ENCODE data around the gene FAM50B.

Gene FAM50B

DNA sequence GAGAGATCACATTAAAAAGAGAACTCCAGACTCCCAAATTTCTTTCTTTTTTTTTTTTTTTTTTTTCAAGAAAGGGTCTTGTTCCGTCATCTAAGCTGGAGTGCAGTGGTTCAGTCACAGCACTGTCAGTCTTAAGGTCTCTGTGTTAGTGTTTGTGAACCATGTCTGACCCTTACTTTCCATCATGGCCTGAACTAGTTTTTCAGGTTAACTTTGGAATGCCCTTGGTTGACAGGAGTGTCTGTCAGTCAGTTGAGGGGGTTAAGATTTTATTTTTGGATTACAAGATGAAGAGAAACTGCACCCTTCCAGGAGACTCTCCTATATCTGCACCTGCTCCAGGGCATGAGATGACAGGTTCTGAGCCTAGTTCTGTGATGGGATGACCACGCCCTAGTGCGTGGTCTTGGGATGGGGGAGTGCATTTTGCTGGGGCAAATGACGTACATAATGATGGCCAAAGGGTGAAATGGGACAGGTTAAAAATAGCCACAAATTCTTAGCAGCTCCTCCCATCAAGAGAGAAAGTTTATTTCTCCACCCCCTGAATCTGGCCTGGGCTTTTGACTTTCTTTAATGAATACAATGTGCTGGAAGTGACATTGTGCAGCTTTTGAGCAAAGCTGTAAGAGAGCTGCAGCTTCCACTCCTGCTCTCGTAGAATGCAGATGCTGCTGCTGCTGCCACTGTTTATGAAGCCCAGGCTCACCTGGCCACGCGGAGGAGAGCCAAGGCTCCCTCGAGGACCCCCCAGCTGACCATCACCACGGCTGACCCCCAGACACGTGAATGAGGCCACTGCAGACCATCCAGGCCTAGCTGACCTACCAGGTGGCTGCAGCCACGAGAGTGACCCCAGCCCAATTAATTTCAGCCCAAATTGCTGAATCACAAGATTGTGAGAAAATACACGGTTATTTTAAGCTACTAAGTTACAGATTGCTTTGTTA, 29.7 kb upstream of the FAM50B start:
- in situ Hi-C loops (cut with MboI; ENCODE audit: low pct_unique_long_range_greater_than_20kb, low sequenced_read_pairs, unreplicated experiment): no loop called here
- DNase-seq (ENCODE audit: low spot score): no peak
- TF ChIP-seq, protein P1, sequence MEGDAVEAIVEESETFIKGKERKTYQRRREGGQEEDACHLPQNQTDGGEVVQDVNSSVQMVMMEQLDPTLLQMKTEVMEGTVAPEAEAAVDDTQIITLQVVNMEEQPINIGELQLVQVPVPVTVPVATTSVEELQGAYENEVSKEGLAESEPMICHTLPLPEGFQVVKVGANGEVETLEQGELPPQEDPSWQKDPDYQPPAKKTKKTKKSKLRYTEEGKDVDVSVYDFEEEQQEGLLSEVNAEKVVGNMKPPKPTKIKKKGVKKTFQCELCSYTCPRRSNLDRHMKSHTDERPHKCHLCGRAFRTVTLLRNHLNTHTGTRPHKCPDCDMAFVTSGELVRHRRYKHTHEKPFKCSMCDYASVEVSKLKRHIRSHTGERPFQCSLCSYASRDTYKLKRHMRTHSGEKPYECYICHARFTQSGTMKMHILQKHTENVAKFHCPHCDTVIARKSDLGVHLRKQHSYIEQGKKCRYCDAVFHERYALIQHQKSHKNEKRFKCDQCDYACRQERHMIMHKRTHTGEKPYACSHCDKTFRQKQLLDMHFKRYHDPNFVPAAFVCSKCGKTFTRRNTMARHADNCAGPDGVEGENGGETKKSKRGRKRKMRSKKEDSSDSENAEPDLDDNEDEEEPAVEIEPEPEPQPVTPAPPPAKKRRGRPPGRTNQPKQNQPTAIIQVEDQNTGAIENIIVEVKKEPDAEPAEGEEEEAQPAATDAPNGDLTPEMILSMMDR (IDR thresholded peaks at IDR 0.05; ENCODE audit: extremely low read depth, insufficient read depth, missing control alignments): no peak

DNA sequence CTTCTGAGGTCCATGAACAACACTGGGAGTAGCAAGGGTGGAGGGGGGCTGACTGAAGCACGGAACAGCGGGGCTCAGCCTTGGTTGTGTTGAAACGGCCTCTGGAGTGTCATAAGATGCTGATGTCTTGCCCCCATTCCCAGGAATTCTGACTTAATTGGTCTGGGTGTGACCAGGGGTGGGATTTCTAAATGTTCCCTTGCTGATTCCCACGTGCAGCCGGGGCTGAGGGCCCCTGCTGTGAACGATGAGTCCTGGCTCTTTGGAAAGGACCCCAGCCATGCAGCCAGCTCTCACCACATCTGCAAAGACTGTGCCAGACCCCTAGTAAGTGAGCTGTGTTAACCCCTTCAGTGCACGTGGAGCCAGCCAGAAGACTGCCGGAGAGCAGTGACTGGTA, 28.6 kb upstream of the FAM50B start:
- no peak for DNase-seq (ENCODE audit: low spot score)
- TF ChIP-seq, protein P1 (IDR thresholded peaks at IDR 0.05; ENCODE audit: extremely low read depth, insufficient read depth, missing control alignments): no peak
- in situ Hi-C loops (cut with MboI; ENCODE audit: low pct_unique_long_range_greater_than_20kb, low sequenced_read_pairs, unreplicated experiment): no loop called here

DNA sequence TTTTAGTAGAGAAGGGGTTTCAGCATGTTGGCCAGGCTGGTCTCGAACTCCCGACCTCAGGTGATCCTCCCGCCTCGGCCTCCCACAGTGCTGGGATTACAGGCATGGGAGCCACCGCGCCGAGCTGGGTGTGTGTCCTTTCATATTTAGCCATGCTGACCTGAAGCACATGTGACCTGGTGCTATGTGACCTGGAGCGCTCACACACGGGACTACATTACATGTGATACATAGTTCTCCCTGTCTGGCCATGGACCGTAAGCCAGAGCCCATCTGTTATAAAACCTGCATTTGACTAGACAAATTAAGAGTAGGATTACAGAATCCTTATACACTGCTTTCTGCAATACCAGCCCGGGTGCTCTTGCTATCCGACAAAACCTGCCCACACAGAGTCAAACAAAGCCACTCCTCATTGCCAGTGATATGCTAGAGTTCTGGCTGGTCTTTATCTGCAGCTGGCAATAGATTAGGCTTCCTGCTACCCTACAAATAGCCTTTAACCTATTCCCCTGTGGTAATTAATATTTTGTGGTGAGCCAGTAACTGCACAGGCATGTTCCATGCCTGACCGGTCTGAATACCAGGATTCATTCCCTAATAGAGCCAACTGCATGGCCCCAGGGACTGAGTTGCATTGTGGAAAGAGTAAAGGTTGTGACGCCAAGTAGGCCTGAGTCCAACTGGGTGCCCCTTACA, 26.3 kb upstream of the FAM50B start:
- TF ChIP-seq, protein P1 (IDR thresholded peaks at IDR 0.05; ENCODE audit: extremely low read depth, insufficient read depth, missing control alignments): no peak
- DNase-seq (ENCODE audit: low spot score): no peak
- in situ Hi-C loops (cut with MboI; ENCODE audit: low pct_unique_long_range_greater_than_20kb, low sequenced_read_pairs, unreplicated experiment): no loop called here

DNA sequence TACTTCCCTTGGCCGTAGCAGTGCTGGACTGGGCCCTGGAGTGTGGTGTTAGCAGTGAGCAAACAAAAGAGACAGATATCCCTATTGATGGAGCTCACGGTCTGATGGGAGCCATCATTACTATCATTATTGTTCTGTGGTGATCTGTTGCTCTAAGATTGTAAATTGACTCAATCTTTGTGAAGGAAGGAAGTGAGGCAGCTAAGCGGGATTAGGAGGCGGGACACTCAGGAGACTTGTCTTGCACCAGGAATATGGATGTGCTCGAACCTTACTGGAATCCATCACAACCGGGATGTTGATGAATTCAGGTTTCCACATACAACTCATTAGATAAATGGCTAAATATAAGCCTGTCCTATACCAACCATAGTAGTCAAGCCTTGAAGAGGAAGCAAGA, 25.5 kb upstream of the FAM50B start:
- no peak for DNase-seq (ENCODE audit: low spot score)
- in situ Hi-C loops (cut with MboI; ENCODE audit: low pct_unique_long_range_greater_than_20kb, low sequenced_read_pairs, unreplicated experiment): no loop called here
- TF ChIP-seq, protein P1 (IDR thresholded peaks at IDR 0.05; ENCODE audit: extremely low read depth, insufficient read depth, missing control alignments): no peak

DNA sequence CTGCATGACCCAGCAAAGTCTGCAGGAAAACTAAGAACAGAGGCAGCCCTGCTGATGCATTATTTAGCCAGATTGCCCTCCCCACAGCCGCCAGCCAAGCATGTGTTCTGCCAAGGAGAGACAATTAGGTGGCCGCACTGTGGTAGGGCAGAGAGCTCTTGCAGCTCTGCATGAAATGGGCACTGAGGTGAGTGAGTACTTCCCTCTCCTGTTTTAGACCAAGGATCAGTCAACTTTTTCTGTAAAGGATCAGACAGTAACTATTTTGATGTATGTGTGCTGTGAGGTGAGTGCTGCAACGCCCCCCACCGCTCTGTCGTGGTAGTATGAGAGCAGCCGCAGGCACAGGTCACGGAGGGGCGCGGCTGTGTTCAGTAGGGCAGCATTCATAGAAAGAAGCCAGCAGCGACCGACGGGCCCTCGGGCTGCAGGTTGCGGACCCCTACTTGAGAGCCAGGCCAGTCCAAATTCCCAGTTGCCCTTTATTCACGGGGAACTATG, 23.8 kb upstream of the FAM50B start:
- no peak for DNase-seq (ENCODE audit: low spot score)
- in situ Hi-C loops (cut with MboI; ENCODE audit: low pct_unique_long_range_greater_than_20kb, low sequenced_read_pairs, unreplicated experiment): no loop called here
- TF ChIP-seq, protein P1 (IDR thresholded peaks at IDR 0.05; ENCODE audit: extremely low read depth, insufficient read depth, missing control alignments): no peak

DNA sequence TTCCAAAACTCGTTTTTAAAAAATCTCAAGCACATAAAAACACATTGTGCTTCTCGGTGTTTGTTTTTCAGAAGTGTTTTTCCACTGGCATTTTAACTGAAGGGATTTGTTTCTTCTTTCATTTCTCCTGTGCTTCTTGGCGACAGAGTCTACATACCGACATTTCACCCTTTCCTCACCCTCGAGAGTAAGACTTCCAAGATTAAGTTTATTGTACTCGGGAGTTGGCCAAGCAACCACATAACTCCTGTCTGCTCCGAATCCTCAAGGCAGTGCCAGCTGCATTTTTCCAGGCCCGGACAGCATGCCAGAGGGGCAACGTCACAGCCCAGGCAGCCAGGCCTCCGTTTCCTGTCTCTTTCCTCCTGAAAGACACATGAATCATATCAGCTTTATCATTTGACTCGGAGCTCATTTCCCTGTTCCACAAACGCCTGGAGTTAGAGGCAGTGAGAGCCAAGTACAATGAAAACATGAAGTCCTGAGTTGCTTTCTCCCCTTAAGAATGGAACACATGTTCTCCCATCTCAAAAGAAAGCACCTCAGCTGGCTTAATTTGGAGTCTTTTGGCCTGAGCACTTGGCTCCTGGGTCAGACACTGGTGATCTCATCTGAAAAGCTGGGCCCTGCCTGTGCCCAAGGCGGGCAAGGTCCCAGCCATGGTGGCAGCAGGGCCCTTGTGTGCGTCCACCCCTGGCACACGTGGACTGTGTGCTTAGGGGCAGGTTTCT, 23.2 kb upstream of the FAM50B start:
- no peak for DNase-seq (ENCODE audit: low spot score)
- in situ Hi-C loops (cut with MboI; ENCODE audit: low pct_unique_long_range_greater_than_20kb, low sequenced_read_pairs, unreplicated experiment): no loop called here
- TF ChIP-seq, protein P1 (IDR thresholded peaks at IDR 0.05; ENCODE audit: extremely low read depth, insufficient read depth, missing control alignments): no peak
